OCI-LY7 (cell line): ENCODE measurements around the gene ZNF726. TPM values are rescaled to one million over a fixed set of nuclear protein-coding genes. Genes with fewer than 3 reads are reported as not detected.

Experiments
- BruUV-seq: library from RNA; stranded (reverse); fragments of 400-500 nt; replicated peaks from 2 replicates; lab custom pipeline; 2021; lab: Mats Ljungman, UMichigan
- CTCF ChIA-PET: fragments of 300-600 bp; sonication (Branson Sonifier 250); formaldehyde crosslinking; loops from one replicate; lab custom pipeline; 2022; ENCODE audit warnings: antibody characterized with exemption; ENCODE audit not compliant: unreplicated experiment; lab: Charles Lee
- POLR2A ChIA-PET: fragments of 300-600 bp; sonication (Branson Sonifier 250); formaldehyde crosslinking; loops from one replicate; lab custom pipeline; 2022; ENCODE audit warnings: antibody characterized with exemption; lab: Charles Lee
- DNase-seq: peaks from one replicate; pipeline ENCODE4 v3.0.0-alpha.2; 2015; ENCODE audit warnings: low spot score
- H2AFZ ChIP-seq: fragments of 200-600 bp; sonication (generic), shearing (Covaris generic); 2 replicates; pipeline ENCODE4 v1.6.1; 2014; ENCODE audit warnings: mild to moderate bottlenecking, antibody characterized with exemption, low read length, moderate library complexity
- H3K27ac ChIP-seq: fragments of 200-600 bp; sonication (generic); 2 replicates; pipeline ENCODE4 v1.5.1; 2014; ENCODE audit warnings: mixed run types, low read depth, mild to moderate bottlenecking, moderate library complexity, low read length, inconsistent platforms; ENCODE audit not compliant: poor library complexity, severe bottlenecking
- H3K36me3 ChIP-seq: fragments of 200-600 bp; sonication (generic); 2 replicates; pipeline ENCODE4 v1.6.1; 2014; ENCODE audit warnings: mild to moderate bottlenecking, antibody characterized with exemption, low read length, moderate library complexity, mixed read lengths; ENCODE audit not compliant: insufficient read depth
- H3K4me1 ChIP-seq: fragments of 200-600 bp; sonication (generic); 2 replicates; pipeline ENCODE4 v1.5.1; 2014; ENCODE audit warnings: mild to moderate bottlenecking, low read length; ENCODE audit not compliant: insufficient read depth, poor library complexity, severe bottlenecking
- H3K4me2 ChIP-seq: fragments of 200-600 bp; sonication (generic); 2 replicates; pipeline ENCODE4 v1.6.1; 2014; ENCODE audit warnings: mild to moderate bottlenecking, low read length
- H3K4me3 ChIP-seq: fragments of 200-600 bp; sonication (generic); 2 replicates; pipeline ENCODE4 v1.5.1; 2014; ENCODE audit warnings: mild to moderate bottlenecking, low read depth, low read length; ENCODE audit not compliant: poor library complexity, severe bottlenecking
- H3K79me2 ChIP-seq: fragments of 200-600 bp; sonication (generic); 2 replicates; pipeline ENCODE4 v1.6.1; 2016; ENCODE audit warnings: low read depth, mild to moderate bottlenecking, low read length, moderate library complexity, mixed read lengths; ENCODE audit not compliant: insufficient read depth
- H3K9me2 ChIP-seq: fragments of 200-600 bp; sonication (generic); 2 replicates; pipeline ENCODE4 v1.6.1; 2016; ENCODE audit warnings: mild to moderate bottlenecking, low read length, mixed read lengths; ENCODE audit not compliant: insufficient read depth
- H3K9me3 ChIP-seq: fragments of 200-600 bp; sonication (generic); 2 replicates; pipeline ENCODE4 v1.6.1; 2014; ENCODE audit warnings: mild to moderate bottlenecking, mixed run types, low read length, mixed read lengths
- H4K20me1 ChIP-seq: fragments of 200-600 bp; sonication (generic); 2 replicates; pipeline ENCODE4 v1.6.1; 2014; ENCODE audit warnings: mild to moderate bottlenecking, antibody characterized with exemption, low read length, moderate library complexity, mixed read lengths; ENCODE audit not compliant: insufficient read depth
- CTCF ChIP-seq: fragments of 200-600 bp; sonication (generic); conservative IDR thresholded peaks from 2 replicates; pipeline ENCODE4 v1.5.1; 2014; ENCODE audit warnings: mild to moderate bottlenecking, antibody characterized with exemption, low read length, moderate library complexity, mixed read lengths
- EZH2phosphoT487 ChIP-seq: fragments of 200-600 bp; sonication (generic); IDR thresholded peaks from 2 replicates; pipeline ENCODE4 v1.6.1; 2018; ENCODE audit warnings: low read depth, borderline replicate concordance, mild to moderate bottlenecking, mixed run types, antibody characterized with exemption, low read length, moderate library complexity, mixed read lengths
- intact Hi-C: fragments of 100-400 bp; cut with micrococcal nuclease; formaldehyde crosslinking; loops from one replicate; pipeline ENCODE4 v1.10.0; 2022; ENCODE audit not compliant: unreplicated experiment
- total RNA-seq, 2 experiments: library from RNA; depleted of rRNA in 1 of 2; stranded (reverse); fragments of >200 nt in 1 of 2; shearing (Covaris generic) in 1 of 2; gene quantifications; 2 replicates each; pipeline ENCODE4 v1.2.3, GENCODE V29; 2014 to 2022

Gene ZNF726
- total RNA-seq, 2 experiments from 2014 or later, result 22.7 to 24.9 TPM

- no peaks in the 10 kb centered on the region for H3K4me1 ChIP-seq
- H2AFZ ChIP-seq, result no peak overlapping the region
- ChIA-PET CTCF (no interaction called here), POLR2A (no interaction called here)
- no peaks in the 10 kb centered on the region for H3K36me3 ChIP-seq
- no peak overlapping the region for H3K27ac ChIP-seq
- H3K4me3 ChIP-seq, result no peak overlapping the region
- TF ChIP-seq EZH2phosphoT487, result no peak
- TF ChIP-seq CTCF, result no peak
- intact Hi-C loops, result no loop called here
- no peak for DNase-seq
- 0 out of 2 replicates have a peak, but pooled peaks cover 10% of the 10 kb centered on the region for H3K9me3 ChIP-seq
- no peaks in the 10 kb centered on the region for H3K9me2 ChIP-seq
- no peaks in the 10 kb centered on the region for H4K20me1 ChIP-seq
- BruUV-seq, result no TSS peak
- no peaks in the 10 kb centered on the region for H3K79me2 ChIP-seq
- H3K4me2 ChIP-seq, result no peak overlapping the region
Observed at GRCh38 chr19:23905771-23906170, 8.9 kb upstream of the ZNF726 start.

DNA sequence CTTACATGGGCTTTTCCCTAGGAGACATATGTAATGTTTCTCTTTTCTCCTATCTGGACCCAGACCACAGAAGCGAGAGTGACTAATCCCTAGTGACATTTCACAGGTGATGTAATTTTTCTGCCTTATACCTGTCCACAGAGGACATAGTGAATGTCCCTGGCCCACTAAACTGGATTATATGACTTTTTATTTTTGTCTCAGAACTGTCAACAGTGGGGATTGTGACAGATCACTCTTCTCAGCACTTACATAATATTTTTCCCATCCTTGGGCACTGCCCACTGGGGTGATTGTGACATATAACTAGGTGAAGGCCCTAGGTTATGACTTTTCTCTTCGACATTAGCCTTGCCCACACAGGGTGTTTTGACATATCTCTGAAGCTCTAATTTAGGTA, 7.9 kb upstream of the ZNF726 start:
- no peak for TF ChIP-seq CTCF
- no peak for TF ChIP-seq EZH2phosphoT487
- H3K79me2 ChIP-seq, result no peaks in the 10 kb centered on the region
- intact Hi-C loops, result no loop called here
- no peaks in the 10 kb centered on the region for H3K9me2 ChIP-seq
- no peak overlapping the region for H3K4me2 ChIP-seq
- H3K27ac ChIP-seq, result no peak overlapping the region
- no peak for DNase-seq
- 0 out of 2 replicates have a peak, but pooled peaks cover 10% of the 10 kb centered on the region for H3K9me3 ChIP-seq
- CTCF ChIA-PET, result no interaction called here
- no peaks in the 10 kb centered on the region for H3K4me1 ChIP-seq
- no peaks in the 10 kb centered on the region for H3K36me3 ChIP-seq
- H2AFZ ChIP-seq, result no peak overlapping the region
- no peaks in the 10 kb centered on the region for H4K20me1 ChIP-seq
- POLR2A ChIA-PET, result no interaction called here
- no TSS peak for BruUV-seq
- no peak overlapping the region for H3K4me3 ChIP-seq

DNA sequence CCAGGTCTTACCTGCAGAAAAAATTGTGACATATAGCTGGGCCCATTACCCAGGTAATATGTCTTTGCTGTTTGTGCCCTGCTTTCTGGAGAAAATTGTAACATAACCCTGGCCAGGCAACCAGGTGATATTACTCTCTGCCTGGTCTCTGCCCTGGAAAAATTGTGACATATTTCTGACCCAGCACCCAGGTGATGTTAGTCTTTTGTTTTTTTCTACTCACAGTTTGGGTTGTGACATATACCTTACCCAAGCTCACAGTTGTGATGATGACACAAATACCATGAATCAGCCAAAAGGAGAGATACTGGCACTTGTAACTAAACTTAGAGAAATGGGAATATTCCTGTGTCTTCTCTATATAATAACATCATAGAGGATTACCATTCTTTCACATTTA, 6.5 kb upstream of the ZNF726 start:
- Histone ChIP-seq H4K20me1 (no peaks in the 10 kb centered on the region), H3K4me1 (no peaks in the 10 kb centered on the region), H3K27ac (no peak overlapping the region), H3K79me2 (no peaks in the 10 kb centered on the region), H3K9me3 (0 out of 2 replicates have a peak, but pooled peaks cover 10% of the 10 kb centered on the region), H3K4me3 (no peak overlapping the region), H2AFZ (no peak overlapping the region), H3K36me3 (no peaks in the 10 kb centered on the region), H3K4me2 (no peak overlapping the region), H3K9me2 (no peaks in the 10 kb centered on the region)
- ChIA-PET POLR2A (no interaction called here), CTCF (no interaction called here)
- no peak for DNase-seq
- no TSS peak for BruUV-seq
- no peak for TF ChIP-seq EZH2phosphoT487
- TF ChIP-seq CTCF, result no peak
- intact Hi-C loops, result no loop called here
